RWPE2 (cell line): ENCODE results near the gene CHST4.

Experiments
- ATAC-seq: fragments of 200-7000 bp; cut with Tn5 transposase; 3 replicates; pipeline ENCODE4 v1.9.1; 2021; ENCODE audit warnings: low read depth
- DNase-seq: peaks from one replicate; pipeline ENCODE4 v3.0.0-alpha.2; 2020; ENCODE audit warnings: low spot score
- H3K27ac ChIP-seq: fragments of 450-650 bp; 2 replicates; pipeline ENCODE4 v1.5.1; 2017; ENCODE audit warnings: mild to moderate bottlenecking; ENCODE audit not compliant: poor library complexity, severe bottlenecking
- H3K27me3 ChIP-seq: fragments of 250-450 bp; sonication (Bioruptor Pico); 2 replicates; pipeline ENCODE4 v1.5.1; 2021; ENCODE audit warnings: mild to moderate bottlenecking, moderate library complexity; ENCODE audit not compliant: insufficient read depth, poor library complexity, severe bottlenecking
- H3K36me3 ChIP-seq: fragments of 250-450 bp; sonication (Bioruptor Pico); 2 replicates; pipeline ENCODE4 v1.5.1; 2020; ENCODE audit warnings: low read depth, mild to moderate bottlenecking, moderate library complexity
- H3K4me1 ChIP-seq: fragments of 250-450 bp; sonication (Bioruptor Pico); 2 replicates; pipeline ENCODE4 v1.5.1; 2021; ENCODE audit warnings: mild to moderate bottlenecking, moderate library complexity; ENCODE audit not compliant: insufficient read depth, poor library complexity, severe bottlenecking
- H3K4me3 ChIP-seq: fragments of 250-450 bp; sonication (Bioruptor Pico); 2 replicates; pipeline ENCODE4 v1.5.1; 2021; ENCODE audit warnings: mild to moderate bottlenecking, moderate library complexity; ENCODE audit not compliant: severe bottlenecking
- H3K9me3 ChIP-seq: fragments of 250-450 bp; sonication (Bioruptor Pico); 2 replicates; pipeline ENCODE4 v1.5.1; 2021; ENCODE audit warnings: mild to moderate bottlenecking, moderate library complexity; ENCODE audit not compliant: severe bottlenecking
- CTCF ChIP-seq: fragments of 450-650 bp; IDR thresholded peaks from one replicate; pipeline ENCODE4 v1.5.1; 2017; ENCODE audit warnings: mild to moderate bottlenecking, moderate library complexity; ENCODE audit not compliant: poor library complexity, severe bottlenecking

Gene CHST4

GRCh38 chr16:71552698-71553503 is 26.7 kb downstream of the CHST4 start:
- Histone ChIP-seq H3K4me1 (no peaks in the 10 kb centered on the region), H3K27ac (no peak overlapping the region), H3K36me3 (no peaks in the 10 kb centered on the region), H3K4me3 (no peak overlapping the region), H3K27me3 (peaks cover 4% of the 10 kb centered on the region), H3K9me3 (no peaks in the 10 kb centered on the region)
- no peak for TF ChIP-seq CTCF
- DNase-seq, result no peak
- no peak for ATAC-seq

GRCh38 chr16:71555230-71555891 is 29.1 kb downstream of the CHST4 start:
- no peak overlapping the region for H3K27ac ChIP-seq
- H3K27me3 ChIP-seq, result peaks cover 4% of the 10 kb centered on the region
- ATAC-seq (peak; percentile 25; the same call in 2 of the 3 replicates), DNase-seq (no peak)
- no peaks in the 10 kb centered on the region for H3K36me3 ChIP-seq
- no peak for TF ChIP-seq CTCF
- H3K4me3 ChIP-seq, result no peak overlapping the region
- H3K4me1 ChIP-seq, result no peaks in the 10 kb centered on the region
- no peaks in the 10 kb centered on the region for H3K9me3 ChIP-seq

- Histone ChIP-seq H3K36me3 (no peaks in the 10 kb centered on the region), H3K4me1 (no peaks in the 10 kb centered on the region), H3K27ac (no peak overlapping the region), H3K27me3 (no peaks in the 10 kb centered on the region), H3K9me3 (no peaks in the 10 kb centered on the region), H3K4me3 (no peak overlapping the region)
- TF ChIP-seq CTCF, result no peak
- no peak for DNase-seq
- no peak for ATAC-seq
Observed at GRCh38 chr16:71557299-71557698, 31.1 kb downstream of the CHST4 start.

GRCh38 chr16:71557954-71558582 is 31.8 kb downstream of the CHST4 start:
- Histone ChIP-seq H3K4me1 (no peaks in the 10 kb centered on the region), H3K4me3 (no peak overlapping the region), H3K27me3 (no peaks in the 10 kb centered on the region), H3K9me3 (no peaks in the 10 kb centered on the region), H3K36me3 (no peaks in the 10 kb centered on the region), H3K27ac (no peak overlapping the region)
- no peak for ATAC-seq
- no peak for DNase-seq
- no peak for TF ChIP-seq CTCF
